ENCODE measurements around the gene CREB5.
"Not testable (repeated sequence)": the region's sequence is repeated elsewhere in the genome, so short reads cannot be mapped to it uniquely, and the experiment has no call there.

CREB5 gene

GRCh38 chr7:28761505-28761904 is 349.2 kb downstream of the CREB5 start:
- DNase-seq = no peak

GRCh38 chr7:28762651-28763050 is 350.3 kb downstream of the CREB5 start:
- DNase-seq = no peak

GRCh38 chr7:28766359-28766758 is 354.0 kb downstream of the CREB5 start:
- DNase-seq = no peak

- DNase-seq = no peak
Observed at GRCh38 chr7:28767356-28767755, 355.0 kb downstream of the CREB5 start.

- DNase-seq = no peak
Observed at GRCh38 chr7:28768577-28769147, 356.3 kb downstream of the CREB5 start.

GRCh38 chr7:28771906-28772622 is 359.7 kb downstream of the CREB5 start:
- no peak for DNase-seq

- no peak for DNase-seq
Observed at GRCh38 chr7:28773423-28774145, 361.3 kb downstream of the CREB5 start.

GRCh38 chr7:28774261-28774988 is 362.1 kb downstream of the CREB5 start:
- no peak for DNase-seq

GRCh38 chr7:28776463-28777157 is 364.3 kb downstream of the CREB5 start:
- no peak for DNase-seq

- DNase-seq = no peak
Observed at GRCh38 chr7:28778786-28779185, 366.5 kb downstream of the CREB5 start.

- no peak for DNase-seq
Observed at GRCh38 chr7:28779954-28780353, 367.6 kb downstream of the CREB5 start.

GRCh38 chr7:28782362-28782761 is 370.0 kb downstream of the CREB5 start:
- no peak for DNase-seq

- DNase-seq = no peak
Observed at GRCh38 chr7:28784171-28784902, 372.0 kb downstream of the CREB5 start.

GRCh38 chr7:28785041-28785995 is 373.0 kb downstream of the CREB5 start:
- no peak for DNase-seq

GRCh38 chr7:28786156-28786555 is 373.8 kb downstream of the CREB5 start:
- DNase-seq = not testable (repeated sequence)

- no peak for DNase-seq
Observed at GRCh38 chr7:28787106-28787505, 374.8 kb downstream of the CREB5 start.

GRCh38 chr7:28790467-28790866 is 378.1 kb downstream of the CREB5 start:
- no peak for DNase-seq

GRCh38 chr7:28792858-28793257 is 380.5 kb downstream of the CREB5 start:
- DNase-seq = no peak

GRCh38 chr7:28793381-28794085 is 381.2 kb downstream of the CREB5 start:
- DNase-seq = no peak

GRCh38 chr7:28798274-28798673 is 386.0 kb downstream of the CREB5 start:
- no peak for DNase-seq

All from activated naive CD4-positive, alpha-beta T cell treated with Interleukin-2 at 50 U/mL for 16 hours (primary cell).